Measurements from ENCODE around the gene TM4SF5.

The TM4SF5 gene

GRCh38 chr17:4789701-4789950 is 17.9 kb downstream of the TM4SF5 start:
- H3K27ac Mint-ChIP-seq: peak overlapping the region in 2 of 3 experiments; percentile 85 to 90
- H3K4me3 Mint-ChIP-seq: peak overlapping the region; percentile 88 to 91 (median 88)

GRCh38 chr17:4789951-4790704 is 18.4 kb downstream of the TM4SF5 start:
- Mint-ChIP-seq H3K9me3 (no peaks in the 10 kb centered on the region), H3K4me3 (peak overlapping the region; percentile 86 to 93 (median 92)), H3K4me1 (peaks cover 29% of the 10 kb centered on the region), H3K36me3 (ENCODE audit: low read depth) (no peaks in the 10 kb centered on the region), H3K27ac (peak overlapping the region; percentile 70 to 93 (median 90)), H3K27me3 (ENCODE audit: low read depth) (peaks cover 10% of the 10 kb centered on the region)
- TF ChIP-seq CTCF (IDR thresholded peaks at IDR 0.05; ENCODE audit: unreplicated experiment in 3 of 3): peak; percentile 66 to 87 (median 75)

More at GRCh38 chr17:4789701-4789950, 17.9 kb downstream of the TM4SF5 start:
- Mint-ChIP-seq H3K36me3 (ENCODE audit: low read depth) (no peaks in the 10 kb centered on the region), H3K4me1 (peaks cover 29% of the 10 kb centered on the region), H3K9me3 (no peaks in the 10 kb centered on the region), H3K27me3 (ENCODE audit: low read depth) (peaks cover 10% of the 10 kb centered on the region)
- TF ChIP-seq CTCF (IDR thresholded peaks at IDR 0.05; ENCODE audit: unreplicated experiment in 3 of 3): no peak

GRCh38 chr17:4790705-4791088 is 19.0 kb downstream of the TM4SF5 start:
- Mint-ChIP-seq H3K27me3 (ENCODE audit: low read depth) (peaks cover 10% of the 10 kb centered on the region), H3K4me1 (peaks cover 29% of the 10 kb centered on the region), H3K36me3 (ENCODE audit: low read depth) (no peaks in the 10 kb centered on the region), H3K9me3 (no peaks in the 10 kb centered on the region), H3K27ac (peak overlapping the region; percentile 70 to 93 (median 84)), H3K4me3 (peak overlapping the region; percentile 86 to 93 (median 92))
- TF ChIP-seq CTCF (IDR thresholded peaks at IDR 0.05; ENCODE audit: unreplicated experiment in 3 of 3): no peak

GRCh38 chr17:4795168-4795567 is 23.5 kb downstream of the TM4SF5 start:
- H3K36me3 Mint-ChIP-seq (ENCODE audit: low read depth): peaks cover 13% of the 10 kb centered on the region
- TF ChIP-seq CTCF (IDR thresholded peaks at IDR 0.05; ENCODE audit: unreplicated experiment in 3 of 3): no peak
- H3K4me3 Mint-ChIP-seq: peak overlapping the region in 2 of 3 experiments; percentile 51 to 64
- H3K27ac Mint-ChIP-seq: no peak overlapping the region
- peaks cover 12% of the 10 kb centered on the region for H3K4me1 Mint-ChIP-seq
- no peaks in the 10 kb centered on the region for H3K9me3 Mint-ChIP-seq
- peaks cover 10% of the 10 kb centered on the region for H3K27me3 Mint-ChIP-seq (ENCODE audit: low read depth)

- peaks cover 10% of the 10 kb centered on the region for H3K27me3 Mint-ChIP-seq (ENCODE audit: low read depth)
- no peaks in the 10 kb centered on the region for H3K9me3 Mint-ChIP-seq
- peak overlapping the region; percentile 83 to 97 (median 96) for H3K27ac Mint-ChIP-seq
- peaks cover 5% of the 10 kb centered on the region for H3K4me1 Mint-ChIP-seq
- no peak for TF ChIP-seq CTCF (IDR thresholded peaks at IDR 0.05; ENCODE audit: unreplicated experiment in 3 of 3)
- H3K36me3 Mint-ChIP-seq (ENCODE audit: low read depth): peaks cover 20% of the 10 kb centered on the region
- peak overlapping the region; percentile 99 to 100 (median 100) for H3K4me3 Mint-ChIP-seq
Observed at GRCh38 chr17:4796552-4796920, 24.9 kb downstream of the TM4SF5 start.
